ENCODE results near the gene CLCN7.
"Not testable (repeated sequence)": the region's sequence is repeated elsewhere in the genome, so short reads cannot be mapped to it uniquely, and the experiment has no call there.

Gene CLCN7

GRCh38 chr16:1444730-1445517, 29.9 kb downstream of the CLCN7 start:
- no peak overlapping the region for H3K4me3 Mint-ChIP-seq
- intact Hi-C loops (cut with micrococcal nuclease) = no loop called here
- H3K9me3 Mint-ChIP-seq = no peaks in the 10 kb centered on the region
- no peak overlapping the region for H3K27ac Mint-ChIP-seq
- H3K36me3 Mint-ChIP-seq (ENCODE audit: low read depth) = peaks cover 82% of the 10 kb centered on the region
- H3K27me3 Mint-ChIP-seq = no peaks in the 10 kb centered on the region
- H3K4me1 Mint-ChIP-seq (ENCODE audit: low read depth) = no peaks in the 10 kb centered on the region

- peaks cover 79% of the 10 kb centered on the region for H3K36me3 Mint-ChIP-seq (ENCODE audit: low read depth)
- H3K27me3 Mint-ChIP-seq = no peaks in the 10 kb centered on the region
- no peaks in the 10 kb centered on the region for H3K9me3 Mint-ChIP-seq
- H3K4me3 Mint-ChIP-seq = no peak within 1 kb of the TSS
- intact Hi-C loops (cut with micrococcal nuclease) = no loop called here
- no peaks in the 10 kb centered on the region for H3K4me1 Mint-ChIP-seq (ENCODE audit: low read depth)
- no peak within 1 kb of the TSS for H3K27ac Mint-ChIP-seq
Measured at GRCh38 chr16:1443980-1444729, 30.7 kb downstream of the CLCN7 start, which contains the start of gene CCDC154. TSS of gene CCDC154 (minus strand) at chr16:1444556. CDS start at chr16:1444322, 234 bp downstream.

GRCh38 chr16:1443403-1443973, 31.3 kb downstream of the CLCN7 start:
- H3K27ac Mint-ChIP-seq = peak overlapping the region; percentile 43
- no peaks in the 10 kb centered on the region for H3K4me1 Mint-ChIP-seq (ENCODE audit: low read depth)
- no peaks in the 10 kb centered on the region for H3K27me3 Mint-ChIP-seq
- intact Hi-C loops (cut with micrococcal nuclease) = no loop called here
- no peak overlapping the region for H3K4me3 Mint-ChIP-seq
- H3K9me3 Mint-ChIP-seq = no peaks in the 10 kb centered on the region
- H3K36me3 Mint-ChIP-seq (ENCODE audit: low read depth) = peaks cover 79% of the 10 kb centered on the region

GRCh38 chr16:1442697-1443096, 32.1 kb downstream of the CLCN7 start:
- H3K27ac Mint-ChIP-seq = peak overlapping the region; percentile 43
- intact Hi-C loops (cut with micrococcal nuclease) = no loop called here
- H3K27me3 Mint-ChIP-seq = no peaks in the 10 kb centered on the region
- no peaks in the 10 kb centered on the region for H3K4me1 Mint-ChIP-seq (ENCODE audit: low read depth)
- H3K4me3 Mint-ChIP-seq = no peak overlapping the region
- H3K36me3 Mint-ChIP-seq (ENCODE audit: low read depth) = peaks cover 79% of the 10 kb centered on the region
- no peaks in the 10 kb centered on the region for H3K9me3 Mint-ChIP-seq

- no peaks in the 10 kb centered on the region for H3K4me1 Mint-ChIP-seq (ENCODE audit: low read depth)
- H3K9me3 Mint-ChIP-seq = no peaks in the 10 kb centered on the region
- no peaks in the 10 kb centered on the region for H3K27me3 Mint-ChIP-seq
- no peak overlapping the region for H3K27ac Mint-ChIP-seq
- H3K4me3 Mint-ChIP-seq = no peak overlapping the region
- H3K36me3 Mint-ChIP-seq (ENCODE audit: low read depth) = peaks cover 75% of the 10 kb centered on the region
- intact Hi-C loops (cut with micrococcal nuclease) = no loop called here
Measured at GRCh38 chr16:1441391-1441829, 33.4 kb downstream of the CLCN7 start.

- intact Hi-C loops (cut with micrococcal nuclease); H3K9me3 Mint-ChIP-seq; H3K4me1 Mint-ChIP-seq (ENCODE audit: low read depth); H3K4me3 Mint-ChIP-seq; H3K27me3 Mint-ChIP-seq: not testable (repeated sequence)
- H3K27ac Mint-ChIP-seq = peak overlapping the region; percentile 32
- H3K36me3 Mint-ChIP-seq (ENCODE audit: low read depth) = peaks cover 75% of the 10 kb centered on the region
Measured at GRCh38 chr16:1439699-1440074, 35.1 kb downstream of the CLCN7 start.

GRCh38 chr16:1439058-1439698, 35.6 kb downstream of the CLCN7 start:
- intact Hi-C loops (cut with micrococcal nuclease) = no loop called here
- H3K4me1 Mint-ChIP-seq (ENCODE audit: low read depth) = no peaks in the 10 kb centered on the region
- peak overlapping the region; percentile 32 for H3K27ac Mint-ChIP-seq
- no peak overlapping the region for H3K4me3 Mint-ChIP-seq
- H3K27me3 Mint-ChIP-seq = no peaks in the 10 kb centered on the region
- peaks cover 77% of the 10 kb centered on the region for H3K36me3 Mint-ChIP-seq (ENCODE audit: low read depth)
- H3K9me3 Mint-ChIP-seq = no peaks in the 10 kb centered on the region

- peaks cover under 1% of the 10 kb centered on the region for H3K27me3 Mint-ChIP-seq
- peak overlapping the region; percentile 32 for H3K27ac Mint-ChIP-seq
- intact Hi-C loops (cut with micrococcal nuclease) = no loop called here
- H3K4me3 Mint-ChIP-seq = no peak overlapping the region
- peaks cover 77% of the 10 kb centered on the region for H3K36me3 Mint-ChIP-seq (ENCODE audit: low read depth)
- no peaks in the 10 kb centered on the region for H3K4me1 Mint-ChIP-seq (ENCODE audit: low read depth)
- no peaks in the 10 kb centered on the region for H3K9me3 Mint-ChIP-seq
Measured at GRCh38 chr16:1438229-1439057, 36.4 kb downstream of the CLCN7 start.

GRCh38 chr16:1437606-1438005, 37.2 kb downstream of the CLCN7 start:
- no peak overlapping the region for H3K27ac Mint-ChIP-seq

GRCh38 chr16:1436731-1437355, 38.0 kb downstream of the CLCN7 start:
- Mint-ChIP-seq H3K36me3 (ENCODE audit: low read depth) (peaks cover 63% of the 10 kb centered on the region), H3K4me3 (no peak overlapping the region), H3K4me1 (ENCODE audit: low read depth) (no peaks in the 10 kb centered on the region), H3K27me3 (peaks cover 9% of the 10 kb centered on the region), H3K27ac (no peak overlapping the region), H3K9me3 (no peaks in the 10 kb centered on the region)
- intact Hi-C loops (cut with micrococcal nuclease) = no loop called here

More at GRCh38 chr16:1437606-1438005, 37.2 kb downstream of the CLCN7 start:
- no peaks in the 10 kb centered on the region for H3K4me1 Mint-ChIP-seq (ENCODE audit: low read depth)
- no peak overlapping the region for H3K4me3 Mint-ChIP-seq
- no peaks in the 10 kb centered on the region for H3K9me3 Mint-ChIP-seq
- H3K27me3 Mint-ChIP-seq = peaks cover 3% of the 10 kb centered on the region
- peaks cover 71% of the 10 kb centered on the region for H3K36me3 Mint-ChIP-seq (ENCODE audit: low read depth)
- intact Hi-C loops (cut with micrococcal nuclease) = no loop called here

GRCh38 chr16:1435921-1436697, 38.7 kb downstream of the CLCN7 start:
- peaks cover 58% of the 10 kb centered on the region for H3K36me3 Mint-ChIP-seq (ENCODE audit: low read depth)
- peaks cover 16% of the 10 kb centered on the region for H3K27me3 Mint-ChIP-seq
- H3K27ac Mint-ChIP-seq = no peak overlapping the region
- no peak overlapping the region for H3K4me3 Mint-ChIP-seq
- H3K9me3 Mint-ChIP-seq = no peaks in the 10 kb centered on the region
- H3K4me1 Mint-ChIP-seq (ENCODE audit: low read depth) = no peaks in the 10 kb centered on the region
- intact Hi-C loops (cut with micrococcal nuclease) = no loop called here
